B cell (primary cell): ENCODE results near the gene OR13J1. TPM values are rescaled to one million over a fixed set of nuclear protein-coding genes. Genes with fewer than 3 reads are reported as not detected.

Source experiments
- ATAC-seq: fragments of 200-7000 bp; cut with Tn5 transposase; one replicate; pipeline ENCODE4 v1.10.0; 2021; ENCODE audit warnings: low read depth, mild to moderate bottlenecking, moderate number of reproducible peaks, moderate library complexity
- CTCF ChIA-PET: fragments of 350-600 bp; sonication (Branson Sonifier 250); formaldehyde crosslinking; loops from one replicate; lab custom pipeline; 2021; ENCODE audit warnings: antibody characterized with exemption, inconsistent platforms; lab: Charles Lee
- POLR2A ChIA-PET: fragments of 350-600 bp; sonication (Branson Sonifier 250); formaldehyde crosslinking; loops from one replicate; lab custom pipeline; 2021; ENCODE audit warnings: antibody characterized with exemption; lab: Charles Lee
- DNase-seq: peaks from one replicate; pipeline ENCODE4 v3.0.0; 2013
- H2AFZ ChIP-seq: 2 replicates; pipeline ENCODE4 v1.6.1; 2012; ENCODE audit warnings: mild to moderate bottlenecking, low read depth, low read length; ENCODE audit not compliant: insufficient read depth, poor library complexity, severe bottlenecking
- H3K27ac ChIP-seq, 2 donors: 1 replicate in 1 of 2; 2 replicates in 1 of 2; pipeline ENCODE4 v1.5.1; 2012 to 2013; ENCODE audit warnings: low read length in 2 of 2, mild to moderate bottlenecking in 2 of 2, moderate library complexity in 1 of 2
- H3K27me3 ChIP-seq, 4 experiments: fragments of 200-600 bp in 1 of 4; sonication (generic) in 1 of 4; replicated peaks in 1 of 4; 1 replicate in 2 of 4; 2 replicates in 2 of 4; pipeline versions ENCODE4 v1.6.1 to v1.7.0; 2013 to 2016; ENCODE audit warnings: low read length in 3 of 4, mild to moderate bottlenecking in 2 of 4, mixed read lengths in 1 of 4, moderate library complexity in 1 of 4; ENCODE audit not compliant: insufficient read depth in 4 of 4, control insufficient read depth in 3 of 4; ENCODE audit errors: control extremely low read depth in 1 of 4
- H3K36me3 ChIP-seq, 2 experiments: replicated peaks in 1 of 2; 1 replicate in 1 of 2; 2 replicates in 1 of 2; pipeline versions ENCODE4 v1.6.1 to v1.7.1; 2013; ENCODE audit warnings: low read length in 1 of 2; ENCODE audit not compliant: insufficient read depth in 2 of 2, control insufficient read depth in 1 of 2; ENCODE audit errors: control extremely low read depth in 1 of 2, extremely low read depth in 1 of 2
- H3K4me1 ChIP-seq, 2 donors: fragments of 200-600 bp in 1 of 2; sonication (generic) in 1 of 2; 1 replicate in 1 of 2; 2 replicates in 1 of 2; pipeline versions ENCODE4 v1.5.1 to v1.6.1; 2013 to 2017; ENCODE audit warnings: low read length in 2 of 2; ENCODE audit not compliant: control insufficient read depth in 2 of 2, insufficient read depth in 2 of 2
- H3K4me2 ChIP-seq: replicated peaks from 2 replicates; pipeline ENCODE3; 2012; ENCODE audit warnings: mild to moderate bottlenecking, low read depth, low read length; ENCODE audit not compliant: poor library complexity, severe bottlenecking
- H3K4me3 ChIP-seq, 5 experiments: fragments of 200-600 bp in 1 of 5; sonication (generic) in 1 of 5; 1 replicate in 3 of 5; 2 replicates in 2 of 5; pipeline versions ENCODE4 v1.5.1 to v1.7.0; 2011 to 2016; ENCODE audit warnings: low read length in 4 of 5, mild to moderate bottlenecking in 4 of 5, low read depth in 2 of 5, control low read depth in 1 of 5, moderate library complexity in 1 of 5; ENCODE audit not compliant: insufficient read depth in 1 of 5; ENCODE audit errors: control extremely low read depth in 1 of 5, extremely low read depth in 1 of 5
- H3K79me2 ChIP-seq: fragments of 200-600 bp; sonication (generic); one replicate; pipeline ENCODE4 v1.6.0; 2016; ENCODE audit warnings: low read length; ENCODE audit not compliant: control insufficient read depth, insufficient read depth
- H3K9ac ChIP-seq: fragments of 200-600 bp; sonication (generic); 2 replicates; pipeline ENCODE4 v1.6.1; 2017; ENCODE audit warnings: mild to moderate bottlenecking, low read length, moderate library complexity
- H3K9me3 ChIP-seq, 3 donors: one replicate each; pipeline versions ENCODE4 v1.6.1 to v1.7.1; 2013; ENCODE audit warnings: low read length in 2 of 3; ENCODE audit not compliant: control insufficient read depth in 2 of 3, insufficient read depth in 1 of 3; ENCODE audit errors: control extremely low read depth in 1 of 3
- H4K20me1 ChIP-seq: 2 replicates; pipeline ENCODE4 v1.6.0; 2012; ENCODE audit warnings: mild to moderate bottlenecking, low read length; ENCODE audit not compliant: insufficient read depth, control insufficient read depth, poor library complexity, severe bottlenecking
- H3K27ac Mint-ChIP-seq: one replicate; pipeline ENCODE4 v1.8.0; 2021; ENCODE audit warnings: mixed read lengths
- H3K27me3 Mint-ChIP-seq: one replicate; pipeline ENCODE4 v1.8.0; 2021; ENCODE audit warnings: mixed read lengths
- H3K4me1 Mint-ChIP-seq: one replicate; pipeline ENCODE4 v1.8.0; 2021; ENCODE audit warnings: mixed read lengths
- H3K4me3 Mint-ChIP-seq: one replicate; pipeline ENCODE4 v1.8.0; 2021; ENCODE audit warnings: mixed read lengths
- H3K9me3 Mint-ChIP-seq: one replicate; pipeline ENCODE4 v1.8.0; 2022; ENCODE audit warnings: mixed read lengths; ENCODE audit not compliant: insufficient read depth
- EZH2 ChIP-seq: IDR thresholded peaks from 2 replicates; pipeline ENCODE4 v1.6.1; 2012; ENCODE audit warnings: borderline replicate concordance, low read depth, mild to moderate bottlenecking, moderate library complexity, low read length; ENCODE audit not compliant: insufficient read depth, poor library complexity, severe bottlenecking
- WGBS: methylation state at CpG from one replicate; pipeline ENCODE4 v1.1.5; 2013; ENCODE audit warnings: missing lambda C conversion rate; ENCODE audit not compliant: insufficient coverage; 5-methylcytosine and 5-hydroxymethylcytosine counted together
- intact Hi-C: fragments of 100-400 bp; cut with micrococcal nuclease; formaldehyde crosslinking; loops from one replicate; pipeline ENCODE4 v1.10.0; 2022
- polyA plus RNA-seq: library from polyadenylated mRNA; depleted of rRNA; stranded (reverse); fragments of >200 nt; gene quantifications from 2 replicates; pipeline ENCODE4 v1.2.3, GENCODE V29; 2012
- total RNA-seq, 2 donors: library from RNA; stranded (reverse); fragments of 120-200 nt in 1 of 2; gene quantifications; 1 replicate in 1 of 2; 2 replicates in 1 of 2; pipeline versions ENCODE4 v1.2.3 to v1.2.4, GENCODE V29; 2013 to 2022
- TF ChIP-seq, protein P1 (sequence below): fragments of 200-600 bp; IDR thresholded peaks from one replicate; pipeline ENCODE4 v1.8.0; 2022; ENCODE audit warnings: antibody characterized with exemption, mild to moderate bottlenecking

OR13J1 gene
- total and polyA plus RNA-seq, 2 donors (not counting 1 experiment from before 2014, with no cell fraction given), result not detected

DNA sequence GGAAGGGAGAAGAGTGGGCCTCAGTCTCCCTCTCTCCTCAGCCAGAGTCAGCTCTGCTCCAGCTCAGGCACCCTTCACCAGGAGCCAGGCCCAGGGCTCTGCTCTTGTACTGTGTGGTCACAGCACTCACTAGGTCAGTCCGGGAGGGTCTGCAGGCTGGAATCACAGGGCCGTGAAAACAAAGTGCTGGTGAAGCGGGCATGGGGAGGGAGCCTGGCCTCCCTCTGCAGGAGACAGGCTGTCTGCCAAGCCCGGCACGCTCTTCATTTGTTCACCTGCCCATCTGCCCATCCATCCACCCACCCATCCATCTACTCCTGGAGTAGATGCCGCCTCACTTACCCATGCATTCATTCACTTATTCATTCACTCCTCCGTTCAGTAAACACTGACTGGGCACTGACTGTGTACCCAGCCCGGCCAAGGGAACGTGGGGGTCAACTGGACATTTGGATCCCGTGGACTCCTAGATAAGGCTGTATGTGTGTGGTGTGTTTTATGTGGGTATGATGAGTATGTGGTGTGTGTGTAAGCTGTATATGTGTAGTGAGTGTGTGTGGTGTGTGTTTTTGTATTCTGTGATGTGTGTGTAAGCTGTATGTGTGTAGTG lies 42.7 kb upstream of the OR13J1 start:
- H3K4me3 Mint-ChIP-seq, result no peak overlapping the region
- H3K27me3 ChIP-seq, result peaks cover 0 to 6% (median 3%) of the 10 kb centered on the region in 4 experiments
- no peaks in the 10 kb centered on the region for H3K9me3 Mint-ChIP-seq
- H3K9ac ChIP-seq, result no peak overlapping the region
- intact Hi-C loops, result no loop called here
- 93% methylated on average over 10 of the region's 10 CpGs for WGBS
- H4K20me1 ChIP-seq, result no peaks in the 10 kb centered on the region
- no peak overlapping the region for H3K4me3 ChIP-seq
- H3K27ac Mint-ChIP-seq, result no peak overlapping the region
- H3K4me1 ChIP-seq, result peaks cover 4 to 7% of the 10 kb centered on the region in 2 donors
- H3K27ac ChIP-seq, result no peak overlapping the region
- TF ChIP-seq, protein P1, sequence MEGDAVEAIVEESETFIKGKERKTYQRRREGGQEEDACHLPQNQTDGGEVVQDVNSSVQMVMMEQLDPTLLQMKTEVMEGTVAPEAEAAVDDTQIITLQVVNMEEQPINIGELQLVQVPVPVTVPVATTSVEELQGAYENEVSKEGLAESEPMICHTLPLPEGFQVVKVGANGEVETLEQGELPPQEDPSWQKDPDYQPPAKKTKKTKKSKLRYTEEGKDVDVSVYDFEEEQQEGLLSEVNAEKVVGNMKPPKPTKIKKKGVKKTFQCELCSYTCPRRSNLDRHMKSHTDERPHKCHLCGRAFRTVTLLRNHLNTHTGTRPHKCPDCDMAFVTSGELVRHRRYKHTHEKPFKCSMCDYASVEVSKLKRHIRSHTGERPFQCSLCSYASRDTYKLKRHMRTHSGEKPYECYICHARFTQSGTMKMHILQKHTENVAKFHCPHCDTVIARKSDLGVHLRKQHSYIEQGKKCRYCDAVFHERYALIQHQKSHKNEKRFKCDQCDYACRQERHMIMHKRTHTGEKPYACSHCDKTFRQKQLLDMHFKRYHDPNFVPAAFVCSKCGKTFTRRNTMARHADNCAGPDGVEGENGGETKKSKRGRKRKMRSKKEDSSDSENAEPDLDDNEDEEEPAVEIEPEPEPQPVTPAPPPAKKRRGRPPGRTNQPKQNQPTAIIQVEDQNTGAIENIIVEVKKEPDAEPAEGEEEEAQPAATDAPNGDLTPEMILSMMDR, result no peak
- no peak for TF ChIP-seq EZH2
- DNase-seq (no peak), ATAC-seq (no peak)
- H3K27me3 Mint-ChIP-seq, result peaks cover 16% of the 10 kb centered on the region
- H3K4me1 Mint-ChIP-seq, result peaks cover 7% of the 10 kb centered on the region
- no peaks in the 10 kb centered on the region for H3K36me3 ChIP-seq
- no peak overlapping the region for H2AFZ ChIP-seq
- H3K4me2 ChIP-seq, result no peak overlapping the region
- ChIA-PET POLR2A (no interaction called here), CTCF (no interaction called here)
- no peaks in the 10 kb centered on the region for H3K79me2 ChIP-seq
- no peaks in the 10 kb centered on the region for H3K9me3 ChIP-seq

DNA sequence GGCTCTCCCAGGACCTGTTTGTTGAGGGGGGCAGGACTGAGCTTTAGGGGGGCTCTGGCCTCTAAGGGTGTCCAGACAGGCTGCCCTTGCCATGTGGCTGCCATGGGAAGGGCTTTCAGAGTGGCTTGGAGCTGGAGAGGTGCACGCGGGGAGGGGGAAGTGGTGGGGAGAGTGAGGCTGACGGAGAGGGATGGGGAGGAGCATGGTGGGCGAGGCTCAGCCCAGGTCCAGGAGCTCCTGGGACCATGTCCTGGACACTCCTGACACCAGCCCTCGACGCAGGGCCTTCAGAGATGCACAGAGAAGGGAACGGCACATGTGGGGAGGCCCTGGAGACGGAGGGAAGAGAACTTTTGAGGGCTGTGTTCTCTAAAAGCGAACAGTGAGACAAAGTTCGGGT lies 41.5 kb upstream of the OR13J1 start:
- no peak for ATAC-seq
- Histone ChIP-seq H2AFZ (no peak overlapping the region), H4K20me1 (no peaks in the 10 kb centered on the region), H3K9ac (no peak overlapping the region), H3K9me3 (no peaks in the 10 kb centered on the region), H3K27ac (no peak overlapping the region), H3K27me3 (peaks cover 0 to 11% (median 3%) of the 10 kb centered on the region in 4 experiments), H3K36me3 (no peaks in the 10 kb centered on the region), H3K4me3 (no peak overlapping the region), H3K4me2 (no peak overlapping the region), H3K79me2 (no peaks in the 10 kb centered on the region), H3K4me1 (peaks cover 4 to 7% of the 10 kb centered on the region in 2 donors)
- Mint-ChIP-seq H3K27me3 (peaks cover 21% of the 10 kb centered on the region), H3K4me3 (no peak overlapping the region), H3K4me1 (peaks cover 7% of the 10 kb centered on the region), H3K27ac (no peak overlapping the region), H3K9me3 (no peaks in the 10 kb centered on the region)
- ChIA-PET POLR2A (no interaction called here), CTCF (interaction anchor here (1.1 to 1.6 kb wide), 2 partner anchors 8 to 49 kb away, joined by 4 read pairs; no protein-coding TSS in a partner anchor)
- DNase-seq, result no peak
- WGBS, result 81% methylated on average over 7 of the region's 10 CpGs
- intact Hi-C loops, result no loop called here
- TF ChIP-seq, protein P1, result no peak
- no peak for TF ChIP-seq EZH2
